Hippocampal formation (tissue), 2 donors: ENCODE results near the gene OR2T29.
"Not testable (repeated sequence)": the region's sequence is repeated elsewhere in the genome, so short reads cannot be mapped to it uniquely, and the experiment has no call there.

Experiments used
- DNase-seq, 2 donors: peaks; one replicate each; lab custom pipeline; 2025; lab: John Stamatoyannopoulos, UW

The OR2T29 gene, protein sequence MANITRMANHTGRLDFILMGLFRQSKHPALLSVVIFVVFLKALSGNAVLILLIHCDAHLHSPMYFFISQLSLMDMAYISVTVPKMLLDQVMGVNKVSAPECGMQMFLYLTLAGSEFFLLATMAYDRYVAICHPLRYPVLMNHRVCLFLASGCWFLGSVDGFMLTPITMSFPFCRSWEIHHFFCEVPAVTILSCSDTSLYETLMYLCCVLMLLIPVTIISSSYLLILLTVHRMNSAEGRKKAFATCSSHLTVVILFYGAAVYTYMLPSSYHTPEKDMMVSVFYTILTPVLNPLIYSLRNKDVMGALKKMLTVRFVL

DNA sequence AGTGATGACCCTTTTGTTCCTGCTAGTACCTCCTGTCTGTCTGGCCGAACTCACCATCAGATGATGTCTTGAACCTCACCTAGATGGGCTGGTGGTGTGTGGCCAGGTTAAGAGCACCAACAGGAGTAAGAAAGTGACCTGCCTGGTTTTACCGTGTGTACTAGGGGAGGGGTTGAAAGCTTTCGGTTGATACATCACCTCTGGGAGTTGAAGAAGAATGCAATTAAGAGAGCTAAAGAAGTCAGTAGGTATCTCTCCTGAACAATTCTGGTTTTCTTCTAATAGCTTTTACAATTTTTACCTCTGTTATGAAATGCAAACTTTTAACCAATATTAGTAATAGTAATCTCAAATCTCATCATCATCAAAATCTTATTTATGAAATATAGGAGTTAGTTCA, at the start of gene OR2T29:
Gene OR2T29, minus strand, starts transcription at position 101 of the 400 bp plus-strand sequence. CDS start 3,281 bp downstream, outside the sequence.
- DNase-seq: not testable (repeated sequence)

DNA sequence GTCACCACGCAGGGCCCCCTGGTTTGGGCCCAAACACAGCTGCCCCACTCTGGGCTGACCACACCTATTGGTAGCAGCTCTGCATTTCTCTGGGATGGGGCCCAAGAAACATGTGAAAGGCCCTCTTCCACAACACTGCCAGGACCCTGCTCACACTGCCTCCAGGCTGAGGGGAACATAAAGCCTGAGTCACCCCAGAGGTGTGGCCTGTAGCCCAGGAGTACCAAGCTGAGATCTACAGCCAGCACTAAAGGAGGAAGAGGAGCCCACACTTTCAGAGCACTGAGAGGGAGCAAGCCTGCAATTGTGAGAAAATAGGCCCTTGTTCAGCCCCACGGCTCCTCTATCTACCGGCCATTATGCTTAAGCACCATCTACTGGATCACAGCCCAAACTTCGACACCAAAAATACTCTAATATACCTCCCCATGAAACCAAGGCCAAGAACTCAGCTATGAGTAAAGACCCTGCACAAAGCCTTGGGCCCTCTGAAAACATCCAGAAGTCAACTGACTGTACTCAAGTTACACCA, 49.4 kb upstream of the OR2T29 start:
- DNase-seq: no peak

GRCh38 chr1:248610301-248610700, 47.7 kb upstream of the OR2T29 start:
- DNase-seq: no peak

DNA sequence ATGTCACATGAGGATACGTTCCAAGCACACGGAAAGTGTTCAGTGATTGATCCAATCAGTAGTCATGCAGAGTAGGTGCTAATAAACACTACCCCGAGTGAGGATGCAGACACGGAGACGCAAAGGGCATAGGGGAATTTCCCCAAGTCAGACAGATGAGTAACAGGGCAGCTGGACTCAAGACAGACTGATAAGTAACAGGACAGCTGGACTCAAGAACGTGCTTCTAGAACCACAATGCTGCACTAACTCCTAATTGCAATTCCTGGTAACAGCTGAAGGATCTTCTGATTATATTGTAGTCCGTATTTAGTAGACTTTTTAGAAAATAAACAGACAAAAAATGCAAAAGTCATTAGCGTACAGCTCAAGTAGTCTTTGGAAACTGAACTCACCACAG, 36.8 kb upstream of the OR2T29 start:
- DNase-seq: no peak

GRCh38 chr1:248597589-248597988, 35.0 kb upstream of the OR2T29 start, which contains the start of gene OR2T10:
Gene OR2T10 (minus strand): TSS chr1:248597700. CDS start chr1:248593768, 3,932 bp downstream.
- DNase-seq: no peak

DNA sequence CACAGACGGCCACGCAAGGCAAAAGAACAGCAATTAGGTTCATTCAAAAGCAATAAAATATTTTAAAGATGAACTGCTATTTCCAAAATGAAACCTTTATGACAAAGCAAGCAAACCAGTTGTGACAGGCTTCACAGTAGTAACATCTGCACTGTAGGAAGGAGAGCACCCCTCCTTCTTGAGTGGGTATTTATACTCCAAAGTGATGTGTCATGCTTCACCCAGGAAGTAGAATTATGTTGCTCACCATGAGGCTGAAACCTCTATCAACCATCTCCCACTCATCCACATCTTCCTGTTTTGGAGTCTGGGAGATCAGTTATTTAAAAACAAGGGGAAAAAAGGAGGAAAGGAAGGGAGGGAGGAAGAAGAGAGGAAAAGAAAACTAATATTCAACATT, 34.0 kb upstream of the OR2T29 start:
- no peak for DNase-seq

- DNase-seq: no peak
Measured at GRCh38 chr1:248593226-248593625, 30.7 kb upstream of the OR2T29 start.

GRCh38 chr1:248592655-248593054, 30.1 kb upstream of the OR2T29 start:
- DNase-seq: no peak

DNA sequence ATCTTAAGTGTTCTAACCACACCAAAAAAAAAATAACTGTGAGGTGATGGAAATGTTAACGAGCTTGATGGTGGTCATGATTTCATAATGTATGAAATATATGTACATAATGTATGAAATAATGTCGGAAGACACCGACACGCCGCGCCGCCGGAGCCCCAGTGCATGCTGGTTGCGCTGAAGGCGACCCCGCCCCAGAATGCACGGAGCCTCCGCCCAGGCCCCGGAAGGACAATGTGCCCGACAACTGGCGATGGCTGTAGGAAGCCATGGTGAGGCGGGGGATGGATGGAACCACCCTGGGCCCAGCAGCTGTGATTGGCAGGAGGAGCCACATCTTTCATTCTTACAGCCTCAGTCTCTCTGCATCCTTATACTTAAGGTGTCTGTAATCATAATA, 27.5 kb upstream of the OR2T29 start:
- DNase-seq: no peak

GRCh38 chr1:248589334-248589733, 26.8 kb upstream of the OR2T29 start:
- DNase-seq: no peak

DNA sequence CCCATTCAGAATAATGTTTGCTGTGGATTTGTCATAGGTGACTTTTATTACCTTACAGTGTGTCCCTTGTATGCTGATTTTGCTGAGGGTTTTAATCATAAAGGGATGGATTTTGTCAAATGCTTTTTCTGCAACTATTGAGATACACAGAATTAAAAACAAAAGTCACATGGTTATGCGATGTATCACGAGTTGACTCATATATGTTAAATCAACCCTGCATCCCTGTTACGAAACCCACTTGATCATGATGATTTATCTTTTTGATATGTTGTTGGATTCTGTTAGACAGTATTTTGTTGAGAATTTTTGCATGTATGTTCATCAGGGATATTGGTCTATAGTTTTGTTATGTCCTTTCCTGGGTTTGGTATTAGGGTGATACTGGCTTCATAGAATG, 22.7 kb upstream of the OR2T29 start:
- no peak for DNase-seq

GRCh38 chr1:248576260-248576980, 13.8 kb upstream of the OR2T29 start:
- no peak for DNase-seq

GRCh38 chr1:248574657-248575056, 12.1 kb upstream of the OR2T29 start, which contains the start of gene OR2T34:
Gene OR2T34 (minus strand): TSS chr1:248574757. CDS start chr1:248574757, 0 bp downstream.
- not testable (repeated sequence) for DNase-seq

- not testable (repeated sequence) for DNase-seq
Measured at GRCh38 chr1:248573856-248574255, 11.3 kb upstream of the OR2T29 start.

DNA sequence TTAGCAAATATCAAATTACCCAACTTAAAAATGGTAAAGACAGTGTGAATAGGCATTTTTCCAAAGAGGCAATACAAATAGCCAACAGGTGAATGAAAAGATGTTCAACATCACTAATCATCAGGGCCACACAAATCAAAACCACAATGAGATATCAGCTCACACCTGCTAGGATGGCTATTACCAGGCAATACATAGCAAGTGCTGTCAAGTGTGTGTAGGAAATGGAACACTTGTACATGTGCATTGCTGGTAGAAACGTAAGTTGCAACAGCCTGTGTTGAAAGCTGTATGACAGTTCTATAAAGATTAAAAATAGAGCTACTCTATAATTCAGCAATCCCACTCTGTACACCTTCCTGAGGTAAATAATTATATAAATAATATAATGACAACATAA, 9.5 kb upstream of the OR2T29 start:
- not testable (repeated sequence) for DNase-seq

- not testable (repeated sequence) for DNase-seq
Measured at GRCh38 chr1:248570811-248571210, 8.2 kb upstream of the OR2T29 start.

- DNase-seq: not testable (repeated sequence)
Measured at GRCh38 chr1:248569049-248569448, 6.5 kb upstream of the OR2T29 start.

DNA sequence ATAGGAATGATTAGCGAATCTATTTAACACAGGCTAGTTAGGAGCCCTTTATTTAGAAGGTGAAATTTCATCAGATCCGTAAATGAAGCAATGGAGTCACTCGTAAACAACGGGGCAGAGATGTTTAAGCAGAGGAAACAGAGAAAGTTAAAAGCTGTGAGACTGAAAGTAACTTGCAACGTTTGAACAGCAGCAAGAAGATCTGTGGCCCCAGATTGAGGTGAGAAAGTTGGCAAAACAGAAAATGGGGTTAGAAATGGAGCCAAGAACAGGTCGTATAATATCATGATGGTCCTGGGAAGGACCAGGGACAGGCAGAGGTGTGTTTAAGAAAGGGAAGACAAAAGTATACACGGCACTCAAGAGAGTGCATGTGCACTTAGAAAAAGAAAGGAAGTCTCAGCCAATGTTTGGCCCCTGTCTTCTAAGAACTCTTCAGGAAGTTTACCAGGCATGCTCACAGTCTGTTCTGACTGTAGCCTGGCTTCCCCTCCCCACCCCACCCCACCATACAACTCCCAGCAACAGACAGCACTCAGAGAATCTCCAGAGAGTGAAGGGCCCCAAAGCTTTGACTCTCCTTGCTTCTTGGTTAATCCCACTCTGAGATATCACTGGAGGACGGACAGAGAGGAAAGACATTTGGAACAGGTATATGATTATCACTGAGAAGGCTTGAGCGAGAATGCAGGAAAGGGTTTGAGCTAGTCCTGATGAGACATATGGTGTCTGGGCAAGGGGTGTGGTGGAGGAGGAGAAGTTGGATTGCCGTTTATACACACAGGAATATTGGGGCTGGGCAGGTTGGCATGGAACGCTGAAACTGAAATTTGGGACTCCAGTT, 3.2 kb upstream of the OR2T29 start:
- not testable (repeated sequence) for DNase-seq

DNA sequence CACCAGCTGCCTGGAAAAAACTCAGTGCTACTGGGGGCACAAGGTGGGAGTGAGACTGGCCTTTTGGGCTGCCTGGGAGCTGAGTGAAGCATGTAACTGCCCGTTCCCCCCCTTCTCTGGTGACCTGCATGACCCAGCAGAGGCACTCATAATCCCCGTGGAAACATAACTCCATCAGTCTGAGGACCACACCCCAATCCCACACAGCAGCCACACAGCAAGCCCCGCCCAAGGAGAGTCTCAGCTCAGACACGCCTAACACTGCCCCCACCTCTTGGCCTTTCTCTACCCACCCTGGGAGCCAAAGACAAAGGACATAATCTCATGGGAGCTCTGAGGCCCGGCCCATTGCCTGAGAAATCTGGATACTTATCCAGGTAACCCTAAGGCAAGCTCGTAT, 11.5 kb downstream of the OR2T29 start:
- DNase-seq: not testable (repeated sequence)

DNA sequence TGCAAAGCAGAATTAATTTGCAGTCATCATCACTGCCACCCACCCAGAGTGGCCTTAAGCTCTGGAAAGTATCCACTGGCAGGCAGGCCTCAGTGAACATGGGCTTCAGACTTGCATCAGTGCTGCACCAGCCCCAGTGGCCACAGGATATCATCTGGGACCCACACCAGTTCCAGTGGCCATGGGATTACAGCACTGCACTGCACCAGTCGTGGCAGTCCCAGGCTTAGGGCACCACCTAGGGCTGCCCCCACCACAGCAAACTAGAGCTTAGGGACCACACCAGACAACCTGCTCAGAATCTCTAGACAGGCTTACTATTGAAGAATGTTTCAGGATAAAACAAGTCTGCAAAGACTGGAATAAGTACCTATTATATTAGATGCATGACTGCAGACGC, 15.2 kb downstream of the OR2T29 start:
- DNase-seq: not testable (repeated sequence)

DNA sequence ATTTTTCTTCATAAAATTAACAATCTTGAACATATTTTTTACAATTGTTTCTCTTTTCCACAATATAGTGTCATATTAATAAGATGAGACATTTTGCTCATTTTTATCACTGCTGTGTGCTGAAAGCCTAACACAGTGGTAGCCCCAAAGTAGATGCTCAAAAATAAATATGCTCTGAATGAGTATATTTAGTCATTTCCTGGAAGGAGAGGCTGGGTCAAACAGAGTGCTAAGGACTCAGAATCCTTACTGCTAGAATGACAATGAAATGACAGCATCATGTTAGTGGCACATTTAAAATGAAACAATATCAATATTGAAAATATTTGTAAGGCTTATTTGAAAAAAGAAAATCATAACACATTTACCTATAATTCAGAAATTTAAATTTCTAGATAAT, 25.1 kb downstream of the OR2T29 start:
- DNase-seq: not testable (repeated sequence)

DNA sequence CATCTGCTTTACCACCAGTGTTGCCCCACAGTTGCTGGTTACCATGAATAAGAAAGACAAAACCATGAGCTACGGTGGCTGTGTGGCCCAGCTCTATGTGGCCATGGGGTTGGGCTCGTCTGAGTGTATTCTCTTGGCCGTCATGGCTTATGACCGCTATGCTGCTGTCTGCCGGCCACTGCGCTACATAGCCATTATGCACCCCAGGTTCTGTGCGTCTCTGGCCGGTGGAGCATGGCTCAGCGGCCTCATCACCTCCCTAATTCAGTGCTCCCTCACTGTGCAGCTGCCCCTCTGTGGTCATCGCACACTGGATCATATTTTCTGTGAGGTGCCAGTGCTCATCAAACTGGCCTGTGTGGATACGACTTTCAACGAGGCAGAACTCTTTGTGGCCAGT, 40.7 kb downstream of the OR2T29 start:
- no peak for DNase-seq
